Right kidney (tissue), 1 donor: ENCODE data around the gene DOK3.
A peak's percentile ranks its signal among the peaks of the same experiment; 100 is the strongest.

Experiments
- DNase-seq: peaks from one replicate; pipeline ENCODE4 v3.0.0-alpha.2; 2016

DOK3 gene

GRCh38 chr5:177479774-177480173 lies 29.9 kb downstream of the DOK3 start:
- peak; percentile 46 for DNase-seq

- no peak for DNase-seq
Measured at GRCh38 chr5:177478711-177479646, 30.6 kb downstream of the DOK3 start.

GRCh38 chr5:177477701-177478477 lies 31.7 kb downstream of the DOK3 start:
- no peak for DNase-seq

GRCh38 chr5:177476531-177477233 lies 32.9 kb downstream of the DOK3 start:
- DNase-seq, result no peak

GRCh38 chr5:177475563-177476427 lies 33.8 kb downstream of the DOK3 start:
- no peak for DNase-seq

GRCh38 chr5:177474846-177475562 lies 34.6 kb downstream of the DOK3 start:
- DNase-seq, result no peak

GRCh38 chr5:177474002-177474476 lies 35.6 kb downstream of the DOK3 start:
- no peak for DNase-seq

- peak; percentile 77 for DNase-seq
Measured at GRCh38 chr5:177473443-177474001, 36.1 kb downstream of the DOK3 start, which contains the start of gene DBN1. TSS of gene DBN1 (minus strand) at chr5:177473634. CDS start at chr5:177473521, 113 bp downstream.

- DNase-seq, result peak; percentile 73
Measured at GRCh38 chr5:177472460-177473442, 36.9 kb downstream of the DOK3 start.

GRCh38 chr5:177471610-177472356 lies 37.8 kb downstream of the DOK3 start:
- no peak for DNase-seq

GRCh38 chr5:177470759-177471536 lies 38.7 kb downstream of the DOK3 start:
- DNase-seq, result no peak

GRCh38 chr5:177469750-177470525 lies 39.7 kb downstream of the DOK3 start:
- DNase-seq, result no peak

- DNase-seq, result no peak
Measured at GRCh38 chr5:177468685-177469628, 40.7 kb downstream of the DOK3 start.

GRCh38 chr5:177468329-177468684 lies 41.3 kb downstream of the DOK3 start:
- no peak for DNase-seq

- DNase-seq, result no peak
Measured at GRCh38 chr5:177467436-177467835, 42.2 kb downstream of the DOK3 start.

GRCh38 chr5:177466861-177467260 lies 42.8 kb downstream of the DOK3 start:
- DNase-seq, result no peak
